H9 (cell line): ENCODE results near the gene MYOF. TPM values are rescaled to one million over a fixed set of nuclear protein-coding genes. Genes with fewer than 3 reads are reported as not detected.

Experiments
- DNase-seq: peaks from one replicate; pipeline ENCODE4 v3.0.0-alpha.2; 2017
- H2AFZ ChIP-seq: one replicate; pipeline ENCODE4 v1.6.1; 2013; ENCODE audit warnings: mild to moderate bottlenecking, low read length, control low read depth, moderate library complexity
- H2AK5ac ChIP-seq: 2 replicates; pipeline ENCODE4 v1.6.1; 2013; ENCODE audit warnings: low read length, control low read depth, mixed read lengths; ENCODE audit not compliant: insufficient read length
- H2BK120ac ChIP-seq: one replicate; pipeline ENCODE4 v1.6.1; 2013; ENCODE audit warnings: low read depth, mild to moderate bottlenecking, low read length, control low read depth, inconsistent platforms; ENCODE audit not compliant: poor library complexity, severe bottlenecking
- H2BK12ac ChIP-seq: 2 replicates; pipeline ENCODE4 v1.6.1; 2013; ENCODE audit warnings: low read length, control low read depth, mixed read lengths, low read depth; ENCODE audit not compliant: insufficient read length
- H2BK15ac ChIP-seq: 2 replicates; pipeline ENCODE4 v1.6.1; 2013; ENCODE audit warnings: low read depth, low read length, control low read depth
- H2BK20ac ChIP-seq: one replicate; pipeline ENCODE4 v1.6.1; 2013; ENCODE audit warnings: low read depth, mild to moderate bottlenecking, low read length, control low read depth, inconsistent platforms; ENCODE audit not compliant: poor library complexity, severe bottlenecking
- H2BK5ac ChIP-seq: 2 replicates; pipeline ENCODE4 v1.6.1; 2013; ENCODE audit warnings: low read length, control low read depth, mixed read lengths; ENCODE audit not compliant: insufficient read length
- H3K14ac ChIP-seq: 2 replicates; pipeline ENCODE4 v1.6.1; 2013; ENCODE audit warnings: low read length, control low read depth; ENCODE audit not compliant: insufficient read depth
- H3K18ac ChIP-seq: 2 replicates; pipeline ENCODE4 v1.6.1; 2013; ENCODE audit warnings: low read depth, mild to moderate bottlenecking, mixed read lengths, low read length, control low read depth; ENCODE audit not compliant: insufficient read length
- H3K23ac ChIP-seq: 2 replicates; pipeline ENCODE4 v1.6.1; 2013; ENCODE audit warnings: low read length, control low read depth, mixed read lengths, low read depth; ENCODE audit not compliant: insufficient read length
- H3K23me2 ChIP-seq: 2 replicates; pipeline ENCODE4 v1.6.1; 2013; ENCODE audit warnings: low read depth, mild to moderate bottlenecking, mixed read lengths, low read length, control low read depth; ENCODE audit not compliant: insufficient read length, poor library complexity, severe bottlenecking
- H3K27ac ChIP-seq: 2 replicates; pipeline ENCODE4 v1.5.1; 2013; ENCODE audit warnings: low read length, control low read depth, mixed read lengths, low read depth; ENCODE audit not compliant: insufficient read length
- H3K27me3 ChIP-seq: 2 replicates; pipeline ENCODE4 v1.6.1; 2013; ENCODE audit warnings: low read length, control low read depth, inconsistent platforms; ENCODE audit not compliant: insufficient read depth
- H3K4ac ChIP-seq: 2 replicates; pipeline ENCODE4 v1.6.1; 2013; ENCODE audit warnings: low read depth, mild to moderate bottlenecking, control low read depth, inconsistent platforms, low read length, moderate library complexity
- H3K4me1 ChIP-seq: 2 replicates; pipeline ENCODE4 v1.6.1; 2013; ENCODE audit warnings: low read length, control low read depth, inconsistent platforms; ENCODE audit not compliant: insufficient read depth
- H3K4me2 ChIP-seq: 2 replicates; pipeline ENCODE4 v1.6.1; 2013; ENCODE audit warnings: low read length, control low read depth, mixed read lengths; ENCODE audit not compliant: insufficient read length, insufficient read depth
- H3K56ac ChIP-seq: 2 replicates; pipeline ENCODE4 v1.6.1; 2013; ENCODE audit warnings: low read depth, mild to moderate bottlenecking, mixed read lengths, low read length, control low read depth; ENCODE audit not compliant: insufficient read length
- H3K79me1 ChIP-seq: 2 replicates; pipeline ENCODE4 v1.6.1; 2013; ENCODE audit warnings: low read depth, mild to moderate bottlenecking, moderate library complexity, low read length, control low read depth, inconsistent platforms; ENCODE audit not compliant: insufficient read depth, poor library complexity, severe bottlenecking
- H3K79me2 ChIP-seq: 2 replicates; pipeline ENCODE4 v1.6.1; 2013; ENCODE audit warnings: low read length, control low read depth, inconsistent platforms; ENCODE audit not compliant: insufficient read depth
- H3K9ac ChIP-seq: 2 replicates; pipeline ENCODE4 v1.6.1; 2013; ENCODE audit warnings: low read length, control low read depth, mixed read lengths; ENCODE audit not compliant: insufficient read length; ENCODE audit errors: extremely low read depth
- H3K9me3 ChIP-seq: one replicate; pipeline ENCODE4 v1.6.1; 2013; ENCODE audit warnings: low read depth, low read length, inconsistent platforms; ENCODE audit not compliant: control insufficient read depth
- H3T11ph ChIP-seq: one replicate; pipeline ENCODE4 v1.6.1; 2013; ENCODE audit warnings: mild to moderate bottlenecking, low read length, control low read depth, inconsistent platforms
- H4K20me1 ChIP-seq: one replicate; pipeline ENCODE4 v1.6.1; 2013; ENCODE audit not compliant: control insufficient read depth, insufficient read length, insufficient read depth
- H4K5ac ChIP-seq: 2 replicates; pipeline ENCODE4 v1.6.1; 2013; ENCODE audit warnings: low read depth, mild to moderate bottlenecking, mixed read lengths, low read length, control low read depth; ENCODE audit not compliant: insufficient read length
- H4K8ac ChIP-seq: replicated peaks from 2 replicates; pipeline ENCODE4 v1.6.1; 2013; ENCODE audit warnings: low read length, control low read depth, mixed read lengths, low read depth; ENCODE audit not compliant: insufficient read length
- H4K91ac ChIP-seq: 2 replicates; pipeline ENCODE4 v1.6.1; 2013; ENCODE audit warnings: low read depth, mild to moderate bottlenecking, moderate library complexity, mixed read lengths, low read length, control low read depth; ENCODE audit not compliant: insufficient read length
- H3K27ac Mint-ChIP-seq, 3 experiments: 2 replicates in 2 of 3; 3 replicates in 1 of 3; pipeline ENCODE4 v1.8.0; 2020 to 2021; ENCODE audit warnings: mixed read lengths in 3 of 3, mild to moderate bottlenecking in 1 of 3, moderate library complexity in 1 of 3
- H3K27me3 Mint-ChIP-seq: 2 replicates; pipeline ENCODE4 v1.8.0; 2021; ENCODE audit warnings: low read depth, mild to moderate bottlenecking, moderate library complexity, mixed read lengths
- H3K36me3 Mint-ChIP-seq, 3 experiments: 2 replicates in 2 of 3; 3 replicates in 1 of 3; pipeline ENCODE4 v1.8.0; 2020 to 2021; ENCODE audit warnings: low read depth in 3 of 3, mixed read lengths in 3 of 3; ENCODE audit not compliant: insufficient read depth in 1 of 3
- H3K4me1 Mint-ChIP-seq, 2 experiments: 2 replicates each; pipeline ENCODE4 v1.8.0; 2020; ENCODE audit warnings: mixed read lengths in 2 of 2
- H3K4me3 Mint-ChIP-seq, 2 experiments: 2 replicates in 1 of 2; 3 replicates in 1 of 2; pipeline ENCODE4 v1.8.0; 2020 to 2021; ENCODE audit warnings: mild to moderate bottlenecking in 2 of 2, mixed read lengths in 2 of 2, moderate library complexity in 1 of 2
- H3K9me3 Mint-ChIP-seq, 2 experiments: 2 replicates in 1 of 2; 3 replicates in 1 of 2; pipeline ENCODE4 v1.8.0; 2020; ENCODE audit warnings: mild to moderate bottlenecking in 2 of 2, mixed read lengths in 2 of 2, moderate library complexity in 1 of 2
- WGBS: extraction: QIAGEN DNeasy Blood & Tissue Kit; methylation state at CpG from one replicate; pipeline ENCODE4 v1.1.7; 2013; ENCODE audit warnings: missing lambda C conversion rate, low lambda C conversion rate, mixed read lengths; ENCODE audit not compliant: insufficient read length; ENCODE audit errors: extremely low coverage; 5-methylcytosine and 5-hydroxymethylcytosine counted together
- total RNA-seq: library from RNA; stranded (reverse); gene quantifications from 2 replicates; pipeline ENCODE4 v1.2.1, GENCODE V29; 2021
- TF ChIP-seq, protein P1 (sequence below): fragments of 200-600 bp; sonication (generic); conservative IDR thresholded peaks from 3 replicates; pipeline ENCODE4 v1.8.0; 2021; ENCODE audit warnings: antibody characterized with exemption, mild to moderate bottlenecking

Gene MYOF
- total RNA-seq, 1 experiment from 2014 or later = 2.8 TPM

DNA sequence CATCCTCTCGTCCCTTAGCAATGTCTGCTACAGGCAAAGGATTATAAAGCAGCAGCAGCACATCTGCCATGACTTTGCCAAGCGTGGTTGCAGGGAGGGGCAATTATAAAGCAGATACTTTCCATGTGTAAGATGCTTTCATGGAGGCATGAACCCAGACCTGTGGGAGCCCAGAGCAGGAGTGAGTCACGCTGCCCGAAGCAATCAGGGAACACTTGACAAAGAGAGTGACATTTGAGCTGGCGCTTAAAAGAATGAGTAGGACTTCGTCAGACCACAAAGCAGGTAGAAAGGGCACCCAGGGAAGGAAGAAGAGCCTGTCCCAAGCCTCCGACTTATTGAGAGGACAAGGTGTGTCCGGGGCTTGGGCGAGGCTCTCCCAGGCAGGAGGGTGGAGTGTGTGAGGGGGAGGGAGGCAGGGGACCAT lies 147.2 kb downstream of the MYOF start:
- Histone ChIP-seq H2BK12ac (no peak overlapping the region), H3K27ac (no peak overlapping the region), H3T11ph (no peak overlapping the region), H3K4ac (no peak overlapping the region), H2BK120ac (no peak overlapping the region), H2AFZ (no peak overlapping the region), H3K9ac (no peak overlapping the region), H2AK5ac (no peak overlapping the region), H3K9me3 (no peaks in the 10 kb centered on the region), H3K79me2 (no peaks in the 10 kb centered on the region), H3K79me1 (no peaks in the 10 kb centered on the region), H3K27me3 (no peaks in the 10 kb centered on the region), H4K91ac (no peak overlapping the region), H3K4me2 (no peak overlapping the region), H3K56ac (no peak overlapping the region), H3K18ac (no peak overlapping the region), H3K14ac (no peak overlapping the region), H2BK5ac (no peak overlapping the region), H2BK20ac (no peak overlapping the region), H2BK15ac (no peak overlapping the region), H3K23me2 (no peaks in the 10 kb centered on the region), H4K8ac (no peak overlapping the region), H4K20me1 (no peaks in the 10 kb centered on the region), H4K5ac (no peak overlapping the region), H3K4me1 (no peaks in the 10 kb centered on the region), H3K23ac (no peak overlapping the region)
- H3K27ac Mint-ChIP-seq = no peak overlapping the region
- H3K4me3 Mint-ChIP-seq = no peak overlapping the region
- no peaks in the 10 kb centered on the region for H3K9me3 Mint-ChIP-seq
- H3K27me3 Mint-ChIP-seq = no peaks in the 10 kb centered on the region
- WGBS = no CpG with 5 or more reads among the region's 9 CpGs
- TF ChIP-seq, protein P1, sequence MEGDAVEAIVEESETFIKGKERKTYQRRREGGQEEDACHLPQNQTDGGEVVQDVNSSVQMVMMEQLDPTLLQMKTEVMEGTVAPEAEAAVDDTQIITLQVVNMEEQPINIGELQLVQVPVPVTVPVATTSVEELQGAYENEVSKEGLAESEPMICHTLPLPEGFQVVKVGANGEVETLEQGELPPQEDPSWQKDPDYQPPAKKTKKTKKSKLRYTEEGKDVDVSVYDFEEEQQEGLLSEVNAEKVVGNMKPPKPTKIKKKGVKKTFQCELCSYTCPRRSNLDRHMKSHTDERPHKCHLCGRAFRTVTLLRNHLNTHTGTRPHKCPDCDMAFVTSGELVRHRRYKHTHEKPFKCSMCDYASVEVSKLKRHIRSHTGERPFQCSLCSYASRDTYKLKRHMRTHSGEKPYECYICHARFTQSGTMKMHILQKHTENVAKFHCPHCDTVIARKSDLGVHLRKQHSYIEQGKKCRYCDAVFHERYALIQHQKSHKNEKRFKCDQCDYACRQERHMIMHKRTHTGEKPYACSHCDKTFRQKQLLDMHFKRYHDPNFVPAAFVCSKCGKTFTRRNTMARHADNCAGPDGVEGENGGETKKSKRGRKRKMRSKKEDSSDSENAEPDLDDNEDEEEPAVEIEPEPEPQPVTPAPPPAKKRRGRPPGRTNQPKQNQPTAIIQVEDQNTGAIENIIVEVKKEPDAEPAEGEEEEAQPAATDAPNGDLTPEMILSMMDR = no peak
- no peak for DNase-seq
- H3K36me3 Mint-ChIP-seq = no peaks in the 10 kb centered on the region
- peaks cover 16 to 22% of the 10 kb centered on the region in 2 experiments for H3K4me1 Mint-ChIP-seq
